Fibroblast of gingiva (primary cell): Measurements from ENCODE around the gene ALPP.
"Not testable (repeated sequence)": the region's sequence is repeated elsewhere in the genome, so short reads cannot be mapped to it uniquely, and the experiment has no call there.

Source experiments
- DNase-seq: peaks from one replicate; pipeline ENCODE4 v3.0.0-alpha.2; 2011; ENCODE audit warnings: low read depth

ALPP gene

DNA sequence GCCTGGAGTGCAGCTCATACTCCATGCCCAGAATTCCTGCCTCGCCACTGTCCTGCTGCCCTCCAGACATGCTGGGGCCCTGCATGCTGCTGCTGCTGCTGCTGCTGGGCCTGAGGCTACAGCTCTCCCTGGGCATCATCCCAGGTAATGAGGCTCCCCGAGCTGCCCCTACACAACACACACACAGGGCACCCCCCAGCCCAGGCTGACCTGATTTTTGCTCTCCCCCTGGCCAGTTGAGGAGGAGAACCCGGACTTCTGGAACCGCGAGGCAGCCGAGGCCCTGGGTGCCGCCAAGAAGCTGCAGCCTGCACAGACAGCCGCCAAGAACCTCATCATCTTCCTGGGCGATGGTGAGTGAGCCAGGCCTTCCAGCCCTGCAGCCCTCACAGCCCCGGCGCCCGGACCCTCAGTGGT, at the start of gene ALPP:
TSS of gene ALPP (plus strand) at position 17 of the 417 bp plus-strand sequence. CDS start at position 69, 52 bp downstream.
- not testable (repeated sequence) for DNase-seq

DNA sequence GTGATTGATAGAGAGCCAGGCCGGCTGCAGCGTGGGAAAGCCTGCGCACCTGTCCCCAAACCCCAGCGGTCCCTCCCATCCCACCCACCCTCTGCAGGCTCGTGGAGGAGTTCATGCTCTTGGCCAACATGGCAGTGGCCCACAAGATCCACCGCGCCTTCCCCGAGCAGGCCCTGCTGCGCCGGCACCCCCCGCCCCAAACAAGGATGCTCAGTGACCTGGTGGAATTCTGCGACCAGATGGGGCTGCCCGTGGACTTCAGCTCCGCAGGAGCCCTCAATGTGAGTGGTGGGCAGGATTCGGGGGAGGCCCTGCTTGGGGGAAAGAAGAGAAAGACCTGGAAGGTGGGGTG, 48.9 kb upstream of the ALPP start:
- DNase-seq: no peak

DNA sequence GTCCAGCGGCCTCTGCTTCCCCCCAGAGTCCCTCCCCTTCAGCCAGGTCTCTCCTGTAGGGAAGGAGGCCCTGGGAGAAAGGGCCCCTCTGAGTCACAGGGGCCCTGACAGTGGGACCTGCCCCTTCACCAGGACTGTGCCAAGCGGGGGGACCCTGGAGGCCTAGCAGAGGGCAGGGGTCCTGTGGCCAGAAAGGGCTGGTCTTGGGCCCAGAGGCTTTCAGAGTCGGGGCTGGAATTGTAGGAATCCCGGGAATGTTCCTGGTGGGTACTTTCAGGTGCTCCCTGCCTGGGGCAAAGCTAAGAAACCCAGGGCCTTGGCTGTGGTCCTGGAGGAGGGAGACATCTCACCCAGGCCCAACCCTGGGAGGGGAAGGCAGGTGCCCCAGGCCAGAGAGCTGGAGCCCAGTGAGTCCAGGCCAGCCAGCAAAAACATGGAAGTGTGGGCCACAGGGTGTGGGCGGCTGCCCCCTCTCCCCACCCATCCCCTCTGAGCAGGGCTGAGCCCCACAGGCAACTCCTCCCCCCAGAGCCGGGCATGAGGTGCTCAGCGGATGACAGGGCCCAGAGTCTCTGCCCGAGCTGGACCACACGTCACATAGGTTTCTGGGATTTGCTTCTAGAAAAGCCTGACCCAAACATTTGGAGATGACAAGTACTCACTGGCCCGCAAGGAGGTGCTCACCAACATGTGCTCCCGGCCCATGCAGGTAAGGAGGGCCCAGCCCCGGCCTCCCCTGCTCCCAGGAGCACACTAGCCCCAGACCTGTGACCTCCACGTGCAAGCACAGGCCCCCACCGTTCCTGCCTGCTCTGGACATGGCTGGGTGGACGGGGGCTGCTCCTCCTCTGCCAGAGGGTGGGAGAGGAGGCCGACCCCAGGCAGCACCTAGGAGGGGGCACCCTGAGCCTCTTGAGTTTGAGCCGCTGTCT, 48.2 kb upstream of the ALPP start:
- no peak for DNase-seq

DNA sequence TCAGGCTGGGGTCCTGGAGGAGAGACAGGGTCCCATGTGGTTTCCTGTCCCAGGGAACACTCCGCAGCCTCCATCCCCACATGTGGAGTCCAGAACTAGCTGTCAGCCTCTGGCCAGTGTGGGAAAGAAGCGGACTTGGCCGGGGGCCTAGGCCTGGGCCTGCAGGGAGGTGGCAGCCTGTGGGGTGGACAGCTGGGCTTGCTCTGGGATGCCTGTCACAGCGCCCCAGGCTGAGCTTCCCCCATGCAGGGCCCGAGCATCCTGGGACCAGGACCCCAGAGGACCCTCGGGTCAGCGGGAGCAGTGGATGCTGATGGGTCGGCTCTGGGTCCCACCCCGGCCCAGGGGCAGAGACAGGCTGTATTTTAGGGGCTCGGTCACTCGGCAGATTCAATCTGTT, 47.5 kb upstream of the ALPP start:
- DNase-seq: not testable (repeated sequence)

DNA sequence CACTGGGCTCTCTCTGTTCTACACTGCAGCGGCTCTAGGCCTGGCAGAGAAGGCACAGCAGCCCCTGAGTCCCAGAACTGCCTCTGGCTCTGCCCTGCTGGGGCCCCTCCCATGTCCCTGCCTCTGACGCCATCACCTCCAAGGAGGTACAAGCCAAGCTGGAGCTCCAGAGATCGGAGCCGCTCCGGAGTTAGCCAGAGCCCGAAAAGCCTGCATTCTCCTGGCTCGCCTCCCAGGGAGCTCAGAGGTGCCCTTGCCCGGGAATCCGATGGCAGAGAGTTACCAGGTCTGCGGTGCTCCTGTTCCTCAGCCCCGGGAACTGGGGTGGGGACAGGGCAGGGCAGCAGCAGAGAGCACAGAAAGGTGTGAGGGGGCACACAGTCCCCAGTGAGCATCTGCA, 46.9 kb upstream of the ALPP start:
- DNase-seq: not testable (repeated sequence)

DNA sequence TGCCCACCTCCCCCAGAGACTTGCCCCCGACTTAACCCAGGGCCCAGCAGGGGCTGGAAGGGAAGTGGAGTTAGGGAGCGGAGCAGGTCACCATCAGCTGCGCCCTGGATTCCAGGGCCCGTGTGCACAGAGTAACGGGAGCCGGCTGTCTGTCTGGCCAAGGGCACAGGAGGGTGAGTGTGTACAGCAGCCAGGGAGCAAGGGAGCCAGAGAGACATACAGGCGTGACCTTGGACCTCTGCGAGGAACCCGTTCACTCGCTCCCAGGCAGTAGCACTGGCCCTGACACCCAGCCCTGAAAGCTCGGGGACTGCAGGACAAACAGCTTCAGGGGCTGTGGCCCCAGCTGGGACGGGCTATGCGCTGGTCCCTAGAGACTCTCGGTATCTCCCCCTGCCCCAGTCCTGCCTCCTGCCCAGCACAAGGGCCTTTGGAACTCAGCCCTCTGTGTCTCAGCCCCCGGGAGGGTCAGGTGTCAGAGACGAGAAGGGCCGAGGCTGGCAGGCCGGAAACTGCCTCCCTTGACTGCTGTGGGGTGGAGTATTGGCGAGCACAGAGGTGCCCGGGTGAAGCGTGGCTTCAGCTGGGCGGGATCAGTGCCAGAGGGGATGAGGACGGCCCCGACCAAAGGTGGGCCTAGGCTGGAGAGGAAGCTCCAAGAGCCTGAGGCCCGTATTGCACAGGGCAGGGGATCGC, 46.2 kb upstream of the ALPP start:
- not testable (repeated sequence) for DNase-seq

DNA sequence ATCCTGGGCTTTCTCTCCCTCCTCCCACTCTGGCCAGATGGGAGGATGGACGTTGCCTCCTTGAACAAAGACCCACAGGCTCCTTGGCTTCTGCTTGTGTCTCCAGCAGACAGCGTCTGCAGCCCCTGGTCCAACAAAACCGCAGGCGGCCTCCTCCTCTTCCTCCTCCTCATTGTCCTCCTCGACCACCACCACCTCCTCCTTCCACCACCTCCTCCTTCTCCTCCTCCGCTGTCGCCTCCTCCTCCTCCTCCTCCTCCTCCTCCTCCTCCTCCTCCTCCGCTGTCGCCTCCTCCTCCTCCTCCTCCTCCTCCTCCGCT, 45.7 kb upstream of the ALPP start:
- no peak for DNase-seq

DNA sequence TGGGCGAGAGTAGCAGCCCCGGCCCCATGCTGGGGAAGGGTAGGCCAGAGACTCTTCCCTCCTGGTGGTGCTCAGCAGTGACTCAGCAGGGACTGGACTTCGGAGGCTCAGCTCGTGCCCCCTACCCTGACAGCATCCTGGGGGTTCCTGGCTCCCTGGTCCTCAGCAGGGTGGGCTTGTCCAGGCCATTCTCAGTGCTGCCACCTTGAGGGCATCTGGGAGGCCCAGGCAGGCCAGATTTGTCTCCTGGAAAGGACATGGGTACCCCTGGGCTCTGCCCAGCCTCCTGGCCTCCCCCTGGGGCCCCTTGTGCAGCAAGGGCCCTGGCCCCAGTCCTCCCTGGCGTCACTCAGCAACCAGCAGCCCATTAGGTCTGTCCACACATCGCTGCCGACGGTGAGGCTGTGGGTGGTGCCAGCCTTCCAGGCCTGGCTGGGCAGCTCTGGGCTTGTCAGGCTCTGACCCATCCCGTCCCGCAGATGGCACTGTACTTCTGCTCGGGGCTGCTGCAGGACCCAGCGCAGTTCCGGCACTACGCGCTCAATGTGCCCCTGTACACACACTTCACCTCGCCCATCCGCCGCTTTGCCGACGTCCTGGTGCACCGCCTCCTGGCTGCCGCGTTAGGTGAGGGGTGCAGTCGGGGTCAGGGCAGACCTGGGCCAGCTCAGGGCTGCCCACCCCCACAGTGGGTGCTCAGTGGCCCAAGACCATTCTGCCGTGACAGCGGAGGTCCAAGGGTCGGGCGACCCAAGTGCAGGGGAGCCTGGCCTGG, 45.0 kb upstream of the ALPP start:
- DNase-seq: no peak

DNA sequence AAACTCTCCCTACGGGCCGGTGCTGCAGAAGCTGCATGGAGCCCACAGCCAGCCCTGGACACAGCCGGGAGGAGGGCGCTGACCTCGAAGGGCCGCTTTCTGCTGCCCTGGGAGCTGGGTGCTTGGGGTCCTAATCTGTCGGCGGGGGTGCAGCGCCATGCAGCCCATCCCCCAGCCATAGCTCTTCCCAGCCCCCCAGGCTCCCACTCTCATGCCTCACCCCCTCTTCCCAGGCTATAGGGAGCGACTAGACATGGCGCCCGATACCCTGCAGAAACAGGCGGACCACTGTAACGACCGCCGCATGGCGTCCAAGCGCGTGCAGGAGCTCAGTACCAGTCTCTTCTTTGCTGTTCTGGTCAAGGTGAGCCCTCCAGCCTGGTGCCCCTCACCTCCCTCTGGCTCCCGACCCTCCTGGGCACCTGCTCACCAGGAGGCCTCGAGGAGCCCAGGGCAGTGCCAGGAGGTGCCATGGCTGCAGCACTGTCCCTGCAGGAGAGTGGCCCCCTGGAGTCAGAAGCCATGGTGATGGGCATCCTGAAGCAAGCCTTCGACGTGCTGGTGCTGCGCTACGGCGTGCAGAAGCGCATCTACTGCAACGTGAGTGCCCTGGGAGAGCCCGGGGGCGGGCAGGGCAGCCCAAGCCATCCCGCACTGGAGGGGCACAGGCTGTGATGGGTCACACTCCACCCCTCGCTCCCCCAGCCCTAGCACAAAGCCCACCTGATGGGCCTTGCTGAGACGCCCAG, 44.2 kb upstream of the ALPP start:
- DNase-seq: not testable (repeated sequence)

DNA sequence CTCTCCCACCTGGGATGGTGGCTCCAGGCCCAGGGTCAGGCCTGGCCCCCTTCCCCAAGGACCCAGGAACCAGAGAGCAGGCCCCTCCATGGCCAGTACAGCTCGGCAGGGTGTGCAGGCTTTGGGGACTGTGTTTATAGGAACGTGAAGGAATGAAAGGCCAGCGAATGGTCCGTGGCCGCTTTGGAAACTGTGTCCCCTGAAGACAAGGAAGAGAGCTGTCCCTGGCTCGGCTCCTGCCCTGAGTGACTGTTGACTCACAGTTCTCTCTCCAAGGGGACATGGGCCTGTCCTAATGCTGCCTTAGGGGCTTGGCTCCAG, 43.7 kb upstream of the ALPP start:
- not testable (repeated sequence) for DNase-seq

DNA sequence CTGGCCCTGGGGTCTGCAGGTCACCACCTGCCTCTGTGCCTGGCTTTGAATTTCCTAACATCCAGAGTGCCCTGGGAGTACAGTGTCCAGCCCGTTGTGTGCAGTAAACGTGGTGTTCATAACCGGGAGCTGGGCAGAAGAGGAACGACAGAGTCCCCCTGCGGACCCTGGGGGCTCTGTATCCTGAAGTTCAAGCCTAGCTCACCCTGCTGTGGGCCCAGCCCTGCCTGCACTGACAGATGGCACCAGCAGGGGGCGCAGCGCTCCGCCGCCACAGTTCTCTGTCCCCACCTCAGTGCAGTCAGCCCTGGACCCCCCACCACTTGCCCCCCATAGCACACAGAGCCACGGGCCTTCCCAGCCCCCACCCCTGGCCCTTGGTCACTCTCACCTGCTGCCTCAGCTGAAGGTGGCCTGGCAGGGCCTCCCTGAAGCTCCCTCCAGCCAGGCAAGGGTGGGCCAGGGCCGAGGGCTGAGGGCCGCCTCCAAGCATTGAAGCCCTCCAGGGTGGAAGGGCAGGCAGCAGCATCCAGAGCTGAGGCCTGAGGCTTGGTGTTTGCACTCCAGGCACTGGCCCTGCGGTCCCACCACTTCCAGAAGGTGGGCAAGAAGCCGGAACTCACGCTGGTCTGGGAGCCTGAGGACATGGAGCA, 43.2 kb upstream of the ALPP start:
- not testable (repeated sequence) for DNase-seq

DNA sequence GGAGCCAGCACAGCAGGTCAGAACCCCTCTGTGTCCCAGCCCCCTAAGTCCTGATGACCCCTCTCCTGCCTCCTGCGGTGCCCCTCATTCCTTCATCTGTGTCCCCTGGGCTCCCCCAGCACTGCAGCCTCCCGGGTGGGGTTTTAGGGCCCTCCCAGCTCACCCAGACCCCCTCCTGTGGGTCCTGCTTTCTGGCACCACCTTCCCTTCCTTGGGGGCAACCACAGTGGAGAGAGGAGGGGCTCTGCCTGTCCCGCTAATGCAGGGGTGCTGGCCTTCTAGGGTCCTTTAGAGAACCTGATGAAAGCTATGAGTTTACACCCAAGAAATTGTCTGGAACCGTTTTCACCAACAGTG, 42.7 kb upstream of the ALPP start:
- no peak for DNase-seq

DNA sequence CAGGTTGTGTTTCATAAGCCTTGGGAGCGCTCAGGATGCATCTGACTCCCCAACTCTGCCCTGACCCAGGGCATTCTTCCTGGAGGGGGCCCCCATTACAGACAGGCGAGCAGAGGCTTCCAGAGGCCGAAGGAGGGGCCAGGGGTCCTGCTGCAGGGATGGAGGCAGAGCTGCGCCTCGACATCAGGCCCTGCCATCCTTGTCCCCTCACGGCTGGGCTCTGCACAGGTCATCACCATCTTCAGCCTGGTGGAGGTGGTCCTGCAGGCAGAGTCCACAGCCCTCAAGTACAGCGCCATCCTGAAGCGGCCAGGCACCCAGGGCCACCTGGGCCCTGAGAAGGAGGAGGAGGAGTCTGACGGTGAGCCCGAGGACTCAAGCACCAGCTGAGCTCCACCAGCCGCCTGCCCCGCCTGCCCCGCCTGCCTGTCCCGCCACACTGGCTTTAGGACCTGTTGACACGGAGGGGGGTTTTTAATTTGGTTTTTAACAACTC, 42.3 kb upstream of the ALPP start:
- no peak for DNase-seq

DNA sequence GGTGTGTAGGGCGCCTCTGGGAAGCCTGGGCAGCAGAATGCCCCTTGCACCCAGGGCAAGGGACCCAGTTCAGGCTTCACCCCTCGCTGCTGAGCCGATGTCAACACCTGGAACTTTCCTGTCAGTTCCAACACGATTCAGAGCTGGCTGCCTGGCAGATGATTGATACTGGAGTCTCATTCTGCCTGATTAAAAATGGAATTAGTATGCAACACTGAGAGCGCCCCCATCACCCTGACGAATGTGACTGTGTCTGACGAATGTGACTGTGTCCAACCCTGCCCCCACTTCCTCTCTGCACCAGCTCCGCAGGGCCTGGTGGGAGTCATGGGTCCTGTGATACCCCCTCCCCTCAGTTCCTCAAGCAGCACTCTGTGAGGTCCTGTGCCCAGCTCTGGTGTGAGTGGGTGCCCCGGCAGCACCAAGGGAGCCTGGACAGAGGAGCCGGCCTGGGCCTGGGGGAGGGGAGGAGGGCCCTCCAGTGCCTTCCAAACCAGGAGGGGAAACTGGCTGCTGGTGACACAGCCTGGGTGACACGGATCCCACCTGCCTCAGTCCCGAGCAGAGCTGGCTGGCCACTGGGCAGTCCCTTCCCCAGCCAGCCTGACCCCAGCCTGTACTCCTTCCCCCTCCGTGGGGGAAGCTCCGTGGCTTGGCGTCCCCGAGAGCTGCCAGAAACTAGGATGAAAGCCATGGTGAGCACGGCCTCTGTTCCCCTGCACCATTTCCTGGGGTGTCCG, 41.4 kb upstream of the ALPP start:
- DNase-seq: no peak

DNA sequence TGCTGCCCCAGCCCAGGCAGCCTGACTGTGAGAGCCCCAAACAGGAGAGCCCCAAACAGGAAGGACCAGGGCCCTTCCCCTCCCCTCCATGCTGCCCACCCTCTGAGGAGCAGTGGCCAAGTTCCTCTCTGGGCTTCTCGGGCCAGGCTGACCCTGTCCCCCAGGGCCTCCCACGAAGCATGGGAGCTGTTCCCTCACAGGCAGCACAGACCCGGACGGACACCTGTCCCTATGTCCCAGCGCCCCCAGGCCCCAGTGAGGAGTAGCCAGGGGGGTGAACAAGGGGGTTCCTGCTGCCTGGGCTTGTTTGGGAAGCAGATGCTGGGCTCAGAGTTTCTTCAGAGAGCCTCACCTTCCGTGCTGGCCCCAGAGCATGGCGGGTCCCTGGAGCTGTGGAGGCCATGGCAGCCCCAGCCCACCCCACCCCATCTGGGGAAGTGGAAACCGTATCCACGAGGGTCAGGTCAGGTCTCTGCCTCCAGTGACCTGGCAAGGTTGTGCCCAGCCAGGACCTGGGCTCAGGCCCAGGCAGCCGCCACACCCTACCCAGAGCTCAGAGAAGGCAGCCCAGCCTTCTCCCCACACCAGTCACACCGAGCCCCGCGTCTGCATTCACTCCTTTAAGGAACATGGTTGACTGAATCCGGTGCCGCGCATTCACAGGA, 40.3 kb upstream of the ALPP start:
- not testable (repeated sequence) for DNase-seq

DNA sequence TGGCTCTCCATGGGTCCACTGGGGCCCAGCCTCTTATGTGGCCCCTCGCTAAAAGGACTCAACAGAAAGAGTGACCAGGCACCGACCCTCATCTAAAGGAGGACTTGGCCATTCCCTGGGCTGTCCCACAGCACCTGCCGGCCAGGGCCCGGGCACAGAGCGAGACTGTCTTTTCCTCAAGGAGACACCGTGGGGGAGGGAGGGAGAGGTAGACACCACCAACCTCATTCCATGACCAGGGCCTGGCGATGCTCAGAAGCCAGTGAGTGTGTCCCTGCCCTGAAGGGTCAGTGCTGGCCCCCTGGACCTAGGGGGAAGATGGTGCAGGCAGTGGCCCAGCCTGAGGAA, 39.8 kb upstream of the ALPP start:
- DNase-seq: no peak

DNA sequence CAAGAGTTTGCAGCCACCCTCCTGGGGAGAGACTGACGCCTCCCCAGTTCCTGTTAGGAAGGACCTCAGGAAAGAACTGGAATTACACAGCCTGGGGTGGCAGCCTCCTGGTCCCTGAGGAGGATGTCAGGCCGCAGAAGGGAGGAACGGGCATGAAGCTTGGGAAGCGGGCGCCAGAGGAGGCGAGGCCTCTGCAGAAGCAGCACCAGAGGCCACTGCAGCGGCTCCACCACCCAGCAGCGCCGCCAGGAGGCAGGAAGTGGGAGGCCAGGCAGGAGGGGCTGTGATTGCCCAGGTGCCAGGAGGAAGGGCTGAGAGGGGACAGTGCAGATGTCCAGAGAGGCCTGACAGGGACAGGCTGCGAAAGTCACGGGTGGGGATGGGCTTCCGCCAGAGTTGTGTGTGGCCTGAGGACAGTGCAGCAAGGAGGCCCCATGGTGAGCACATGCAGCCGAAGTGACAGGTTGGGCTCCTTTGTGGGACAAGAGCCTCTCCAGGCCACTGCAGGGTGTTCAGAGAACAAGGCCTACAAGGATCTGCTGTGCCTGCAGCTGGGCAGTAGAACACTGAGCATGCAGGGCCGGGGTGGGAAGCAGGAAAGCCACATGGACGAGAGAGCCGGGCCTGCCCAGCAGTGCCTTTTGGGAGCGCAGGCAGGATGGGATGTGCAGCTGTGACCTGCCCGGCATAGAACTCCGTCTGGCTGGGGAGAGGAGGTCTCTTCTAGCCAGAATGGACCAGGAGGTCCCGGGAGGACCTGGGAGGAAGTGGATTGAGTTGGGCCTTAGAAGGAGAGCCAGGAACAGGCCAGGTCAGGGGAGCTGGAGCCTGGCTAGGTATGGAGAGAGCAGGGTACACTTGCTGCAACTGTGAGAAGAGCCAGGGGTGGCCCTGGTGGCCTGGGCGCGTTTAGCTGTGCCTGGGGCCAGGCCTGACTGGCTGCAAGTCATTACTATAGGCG, 39.1 kb upstream of the ALPP start:
- DNase-seq: no peak

DNA sequence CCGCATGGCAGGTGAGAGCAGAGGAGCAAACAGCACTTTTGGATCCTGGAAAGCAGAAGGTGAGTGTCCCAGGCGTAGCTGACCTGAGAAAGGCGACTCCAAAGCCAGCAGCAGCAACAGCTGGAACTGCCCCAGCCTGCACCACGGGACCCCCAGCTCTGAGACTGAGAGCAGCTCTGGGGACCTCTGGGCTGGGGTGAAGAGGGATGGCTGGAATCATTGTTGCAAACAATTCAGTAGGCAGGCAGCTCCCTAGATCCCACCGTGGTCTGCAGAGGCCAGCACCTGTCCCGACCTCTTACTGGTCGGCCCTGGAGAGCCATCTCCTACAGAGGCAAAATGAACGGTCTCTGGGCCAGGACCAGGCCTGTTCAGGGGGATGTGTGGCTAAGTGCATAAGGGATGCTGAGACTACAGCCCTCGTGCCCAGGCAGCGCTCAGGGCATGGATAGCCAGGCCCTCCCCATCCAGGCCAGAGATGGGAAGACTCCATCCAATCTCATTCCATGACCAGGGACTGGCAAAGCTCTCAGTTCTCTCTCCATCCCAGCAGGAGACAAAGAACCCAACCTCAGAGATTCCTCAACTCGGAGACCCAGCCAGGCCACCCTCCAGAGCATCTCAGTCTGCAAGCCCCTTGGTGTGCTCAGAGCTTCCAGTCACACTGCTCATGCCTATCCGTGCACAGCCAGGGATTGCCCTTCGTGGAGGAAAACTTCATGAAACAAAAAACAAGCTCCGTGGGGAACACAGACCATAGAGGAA, 38.2 kb upstream of the ALPP start:
- DNase-seq: no peak
